HK-2 (cell line): Measurements from ENCODE around the gene SPEM3.

Experiments used
- DNase-seq: peaks from one replicate; pipeline ENCODE4 v3.0.0-alpha.2; 2018; ENCODE audit not compliant: unreplicated experiment

Gene SPEM3

GRCh38 chr17:7421186-7421585 is 7.5 kb upstream of the SPEM3 start:
- no peak for DNase-seq

DNA sequence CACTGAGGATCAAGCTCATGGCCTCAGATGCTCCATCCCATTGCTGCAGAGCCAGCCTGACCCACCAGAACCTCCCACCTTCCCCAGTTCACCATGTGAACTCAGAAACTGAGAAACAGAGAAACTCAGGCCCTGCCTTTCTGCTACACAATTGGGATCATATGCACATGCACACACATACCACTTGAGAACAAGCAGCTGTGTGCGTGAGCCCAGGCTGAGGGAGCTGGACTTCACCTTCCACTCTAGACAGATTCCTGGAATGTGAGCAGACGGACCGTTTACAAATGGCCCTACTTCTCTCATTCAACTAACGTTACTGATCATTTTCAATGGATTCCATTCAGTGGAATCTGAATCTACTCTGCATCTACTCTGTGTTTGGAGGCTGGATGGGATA is 5.0 kb upstream of the SPEM3 start:
- no peak for DNase-seq

DNA sequence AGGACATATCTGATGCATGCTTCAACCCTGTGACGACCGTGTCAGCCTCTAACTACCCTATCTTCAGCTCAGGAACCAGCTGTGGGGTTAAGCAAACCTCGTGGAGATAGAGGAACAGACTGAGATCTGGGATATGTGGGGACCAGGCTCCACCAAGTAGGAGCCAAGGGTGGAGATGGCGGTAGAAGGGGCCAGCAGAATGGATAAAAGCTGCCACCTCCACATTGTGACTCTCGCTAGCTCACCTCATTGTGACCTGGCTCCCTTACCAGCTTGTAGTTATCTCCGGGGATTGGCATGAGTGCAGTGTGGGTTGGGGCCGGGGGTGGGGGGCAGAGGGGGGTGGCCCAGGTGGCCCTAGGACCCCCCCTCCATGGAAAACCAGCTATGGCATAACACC is 3.3 kb upstream of the SPEM3 start, which contains the start of gene SPEM2:
TSS of gene SPEM2 (plus strand) at position 301 of the 400 bp plus-strand sequence. CDS start at position 374, 73 bp downstream.
- DNase-seq: no peak

DNA sequence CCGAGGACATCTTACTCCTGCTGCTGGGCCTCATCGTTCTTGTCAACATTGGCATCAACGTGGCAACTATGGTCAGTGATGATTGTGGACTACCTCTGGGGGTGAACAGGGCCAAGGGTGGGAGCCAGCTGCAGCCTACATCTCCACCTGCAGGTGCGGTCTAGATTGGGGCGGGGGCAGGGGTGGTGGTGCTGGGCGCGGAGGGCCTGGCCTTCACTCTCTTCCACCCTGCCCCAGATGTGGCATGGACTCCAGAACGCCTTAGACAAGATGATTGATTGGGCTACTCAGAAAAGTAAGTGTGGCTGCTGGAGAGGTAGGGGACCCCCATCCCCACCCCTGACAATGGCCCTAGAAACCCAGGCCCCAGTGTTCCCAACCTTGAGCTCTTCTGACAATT is 2.9 kb upstream of the SPEM3 start:
- no peak for DNase-seq

- DNase-seq: no peak
Measured at GRCh38 chr17:7426203-7426863, 2.3 kb upstream of the SPEM3 start.

DNA sequence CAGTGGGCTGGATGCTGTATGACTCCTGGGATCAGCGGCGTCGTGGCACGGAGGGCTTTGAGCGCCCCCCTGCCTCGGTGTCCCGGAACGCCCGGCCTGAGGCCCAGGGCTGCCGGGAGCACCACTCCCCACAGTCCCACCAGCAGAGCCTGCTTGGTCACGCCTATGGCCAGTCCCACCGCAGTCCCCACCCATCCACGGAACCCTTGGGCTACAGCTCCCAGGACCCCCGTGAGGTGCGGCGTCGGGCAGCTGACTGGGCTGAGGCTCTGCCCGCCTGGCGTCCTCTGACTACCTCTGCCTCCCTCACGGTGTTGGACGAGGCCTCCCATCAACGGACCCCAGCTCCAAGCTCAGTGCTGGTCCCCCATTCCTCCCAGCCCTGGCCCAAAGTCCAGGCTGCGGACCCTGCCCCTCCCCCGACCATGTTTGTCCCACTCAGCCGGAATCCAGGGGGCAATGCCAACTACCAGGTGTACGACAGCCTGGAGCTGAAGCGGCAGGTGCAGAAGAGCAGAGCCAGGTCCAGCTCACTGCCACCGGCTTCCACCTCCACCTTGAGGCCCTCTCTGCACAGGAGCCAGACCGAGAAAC is 1.7 kb upstream of the SPEM3 start:
- DNase-seq: no peak

DNA sequence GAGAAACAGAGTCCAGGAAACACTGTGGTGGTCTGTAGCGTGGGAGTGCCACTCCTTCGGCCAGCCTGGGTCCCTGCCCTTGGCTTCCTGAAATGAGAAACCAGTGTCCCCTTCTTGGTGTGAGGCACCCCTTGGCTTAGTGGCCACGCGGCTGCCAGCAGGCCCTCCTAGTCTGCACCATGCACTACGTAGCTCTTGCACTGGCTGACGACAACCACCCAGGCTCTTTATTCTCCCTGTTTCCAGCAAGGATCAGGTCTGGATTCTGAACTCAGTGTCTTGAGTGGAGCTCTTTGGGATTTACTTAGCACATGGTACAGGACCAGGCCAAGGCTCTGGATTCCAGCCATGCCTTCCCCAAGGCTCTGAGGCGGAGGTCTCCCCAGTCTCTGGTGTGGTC is 1.1 kb upstream of the SPEM3 start:
- no peak for DNase-seq

DNA sequence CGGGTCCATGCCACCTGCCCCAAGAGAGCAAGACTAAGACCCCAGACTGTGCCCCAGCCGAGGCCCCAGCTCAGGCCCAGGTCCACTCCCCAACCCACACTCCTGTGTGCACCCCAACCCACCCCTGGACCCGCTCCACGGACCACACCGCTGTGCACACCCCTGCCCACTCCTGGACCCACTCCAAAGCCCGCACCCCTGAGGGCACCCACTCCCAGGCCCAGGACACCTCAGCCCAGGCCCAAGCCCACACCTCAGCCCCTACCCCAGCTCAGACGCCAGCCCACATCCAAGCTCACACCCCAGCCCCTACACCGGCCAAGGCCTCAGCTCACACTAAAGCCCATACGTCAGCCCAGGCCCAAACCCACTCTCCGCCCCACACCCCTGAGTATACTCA is 1.1 kb downstream of the SPEM3 start:
- no peak for DNase-seq

- no peak for DNase-seq
Measured at GRCh38 chr17:7431231-7431630, 2.6 kb downstream of the SPEM3 start.

GRCh38 chr17:7432296-7432695 is 3.6 kb downstream of the SPEM3 start:
- no peak for DNase-seq

GRCh38 chr17:7435676-7436555 is 7.3 kb downstream of the SPEM3 start:
- peak; percentile 68 for DNase-seq

DNA sequence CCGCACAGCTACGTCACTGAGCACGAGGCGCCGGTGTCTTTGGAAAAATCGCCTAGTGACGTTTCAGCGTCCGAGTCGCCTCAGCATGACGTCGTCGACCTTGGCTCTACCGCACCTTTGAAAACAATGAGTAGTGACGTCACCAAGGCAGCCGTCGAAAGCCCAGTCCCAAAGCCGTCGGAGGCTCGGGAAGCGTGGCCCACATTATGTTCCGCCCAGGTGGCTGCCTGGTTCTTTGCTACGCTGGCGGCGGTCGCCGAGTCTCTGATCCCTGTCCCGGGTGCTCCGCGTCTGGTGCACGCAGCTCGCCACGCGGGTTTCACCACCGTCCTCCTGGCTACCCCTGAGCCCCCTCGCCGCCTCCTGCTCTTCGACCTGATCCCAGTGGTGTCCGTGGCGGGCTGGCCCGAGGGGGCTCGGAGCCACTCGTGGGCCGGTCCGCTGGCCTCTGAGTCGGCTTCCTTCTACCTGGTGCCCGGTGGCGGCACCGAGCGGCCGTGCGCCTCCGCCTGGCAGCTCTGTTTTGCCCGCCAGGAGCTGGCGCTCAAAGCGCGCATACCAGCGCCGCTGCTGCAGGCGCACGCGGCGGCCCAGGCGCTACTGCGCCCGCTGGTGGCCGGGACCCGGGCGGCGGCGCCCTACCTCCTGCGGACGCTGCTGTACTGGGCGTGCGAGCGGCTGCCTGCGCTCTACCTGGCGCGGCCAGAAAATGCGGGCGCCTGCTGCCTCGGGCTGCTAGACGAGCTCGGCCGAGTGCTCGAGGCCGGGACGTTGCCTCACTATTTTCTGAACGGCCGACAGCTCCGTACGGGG is 8.1 kb downstream of the SPEM3 start:
- DNase-seq: peak; percentile 73

- no peak for DNase-seq
Measured at GRCh38 chr17:7437369-7437863, 8.8 kb downstream of the SPEM3 start.

GRCh38 chr17:7437950-7438614 is 9.4 kb downstream of the SPEM3 start:
- no peak for DNase-seq

GRCh38 chr17:7438656-7439460 is 10.2 kb downstream of the SPEM3 start:
- DNase-seq: no peak

GRCh38 chr17:7439462-7440112 is 10.9 kb downstream of the SPEM3 start, which contains the start of gene FGF11:
TSS of gene FGF11 (plus strand) at chr17:7439512. CDS start at chr17:7439621, 109 bp downstream.
- DNase-seq: no peak

GRCh38 chr17:7440113-7440833 is 11.6 kb downstream of the SPEM3 start:
- DNase-seq: peak; percentile 78

- peak; percentile 85 for DNase-seq
Measured at GRCh38 chr17:7440834-7441195, 12.2 kb downstream of the SPEM3 start.

GRCh38 chr17:7441266-7441665 is 12.6 kb downstream of the SPEM3 start:
- no peak for DNase-seq
